22Rv1 (cell line): Measurements from ENCODE around the gene ACOT7.

Experiments
- CTCF ChIP-seq: fragments of 450-650 bp; IDR thresholded peaks from 2 replicates; pipeline ENCODE4 v1.5.1; 2017; ENCODE audit warnings: mild to moderate bottlenecking
- ZFX ChIP-seq: fragments of 450-650 bp; IDR thresholded peaks from 2 replicates; pipeline ENCODE4 v1.6.1; 2017; ENCODE audit warnings: antibody characterized with exemption, borderline replicate concordance

- TF ChIP-seq ZFX (no peak), CTCF (no peak)
Observed at GRCh38 chr1:6273380-6273891, 120.1 kb downstream of the ACOT7 start.
